ENCODE measurements around the gene TCFL5.

The TCFL5 gene

GRCh38 chr20:62906209-62906608, 44.6 kb upstream of the TCFL5 start:
- DNase-seq (ENCODE audit: insufficient read length, low spot score) (no peak), FAIRE-seq (no peak)
- TF ChIP-seq CTCF (IDR thresholded peaks at IDR 0.05; ENCODE audit: insufficient read depth, missing control alignments): no peak

GRCh38 chr20:62905536-62906117, 44.0 kb upstream of the TCFL5 start:
- DNase-seq (ENCODE audit: insufficient read length, low spot score): no peak
- no peak for FAIRE-seq
- no peak for TF ChIP-seq CTCF (IDR thresholded peaks at IDR 0.05; ENCODE audit: insufficient read depth, missing control alignments)

GRCh38 chr20:62902926-62903615, 41.4 kb upstream of the TCFL5 start:
- DNase-seq (ENCODE audit: insufficient read length, low spot score): no peak
- FAIRE-seq: no peak
- TF ChIP-seq CTCF (IDR thresholded peaks at IDR 0.05; ENCODE audit: insufficient read depth, missing control alignments): no peak

- no peak for DNase-seq (ENCODE audit: insufficient read length, low spot score)
- FAIRE-seq: no peak
- no peak for TF ChIP-seq CTCF (IDR thresholded peaks at IDR 0.05; ENCODE audit: insufficient read depth, missing control alignments)
Observed at GRCh38 chr20:62901891-62902290, 40.3 kb upstream of the TCFL5 start.

GRCh38 chr20:62900692-62901584, 39.3 kb upstream of the TCFL5 start:
- no peak for DNase-seq (ENCODE audit: insufficient read length, low spot score)
- TF ChIP-seq CTCF (IDR thresholded peaks at IDR 0.05; ENCODE audit: insufficient read depth, missing control alignments): peak; percentile 11
- FAIRE-seq: no peak

GRCh38 chr20:62900052-62900691, 38.5 kb upstream of the TCFL5 start:
- FAIRE-seq (no peak), DNase-seq (ENCODE audit: insufficient read length, low spot score) (peak; percentile 85)
- peak; percentile 78 for TF ChIP-seq CTCF (IDR thresholded peaks at IDR 0.05; ENCODE audit: insufficient read depth, missing control alignments)
